ENCODE data around the gene MBNL1.

DNA sequence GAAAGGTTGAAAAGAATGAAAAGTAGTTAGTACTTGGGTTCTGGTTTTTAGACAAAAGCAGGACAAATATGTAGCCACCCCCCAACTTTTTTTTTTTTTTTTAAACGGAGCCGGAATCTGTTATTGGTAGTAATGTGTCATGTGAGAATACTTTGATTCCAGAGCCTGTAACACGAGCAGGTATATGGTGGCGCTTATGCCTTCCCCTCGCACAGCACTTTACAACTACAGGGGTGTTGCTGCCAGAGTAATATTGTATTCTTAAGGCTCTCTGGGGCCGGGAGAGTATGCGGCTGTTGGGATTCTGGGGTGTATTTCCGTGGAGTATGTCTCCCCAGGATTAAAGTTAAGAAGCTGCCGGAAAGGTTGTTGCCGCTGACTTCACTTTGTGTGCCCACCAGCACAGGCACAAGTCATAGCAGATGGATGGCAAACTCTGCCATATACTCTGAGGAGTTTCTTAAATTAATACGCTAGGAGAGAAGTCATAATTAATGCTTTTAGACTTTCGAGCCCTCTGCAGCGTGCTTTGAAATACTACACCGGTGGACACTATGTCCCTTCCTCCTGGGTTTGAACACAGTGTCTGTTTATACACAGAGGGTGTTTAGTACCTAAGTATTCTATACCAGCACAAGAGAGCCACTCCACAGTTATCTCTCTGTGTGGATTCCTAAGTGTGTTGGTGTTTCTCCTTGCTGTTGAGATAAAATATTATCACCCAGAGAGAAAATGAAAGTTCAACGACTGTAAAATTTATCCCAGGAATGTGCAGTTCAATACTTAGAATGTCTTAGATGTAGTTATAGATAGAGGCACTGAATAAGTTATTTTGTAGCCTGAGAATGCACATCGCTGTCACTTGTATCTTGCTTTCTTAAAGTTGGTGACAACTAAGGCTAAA, 1.4 kb downstream of the MBNL1 start:
- TF ChIP-seq, protein P1, sequence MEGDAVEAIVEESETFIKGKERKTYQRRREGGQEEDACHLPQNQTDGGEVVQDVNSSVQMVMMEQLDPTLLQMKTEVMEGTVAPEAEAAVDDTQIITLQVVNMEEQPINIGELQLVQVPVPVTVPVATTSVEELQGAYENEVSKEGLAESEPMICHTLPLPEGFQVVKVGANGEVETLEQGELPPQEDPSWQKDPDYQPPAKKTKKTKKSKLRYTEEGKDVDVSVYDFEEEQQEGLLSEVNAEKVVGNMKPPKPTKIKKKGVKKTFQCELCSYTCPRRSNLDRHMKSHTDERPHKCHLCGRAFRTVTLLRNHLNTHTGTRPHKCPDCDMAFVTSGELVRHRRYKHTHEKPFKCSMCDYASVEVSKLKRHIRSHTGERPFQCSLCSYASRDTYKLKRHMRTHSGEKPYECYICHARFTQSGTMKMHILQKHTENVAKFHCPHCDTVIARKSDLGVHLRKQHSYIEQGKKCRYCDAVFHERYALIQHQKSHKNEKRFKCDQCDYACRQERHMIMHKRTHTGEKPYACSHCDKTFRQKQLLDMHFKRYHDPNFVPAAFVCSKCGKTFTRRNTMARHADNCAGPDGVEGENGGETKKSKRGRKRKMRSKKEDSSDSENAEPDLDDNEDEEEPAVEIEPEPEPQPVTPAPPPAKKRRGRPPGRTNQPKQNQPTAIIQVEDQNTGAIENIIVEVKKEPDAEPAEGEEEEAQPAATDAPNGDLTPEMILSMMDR (IDR thresholded peaks at IDR 0.05): no peak
- TF ChIP-seq POLR2A (IDR thresholded peaks at IDR 0.05): no peak
